ENCODE results near the gene UBA6.
"Not testable (repeated sequence)": the region's sequence is repeated elsewhere in the genome, so short reads cannot be mapped to it uniquely, and the experiment has no call there.

UBA6 gene

DNA sequence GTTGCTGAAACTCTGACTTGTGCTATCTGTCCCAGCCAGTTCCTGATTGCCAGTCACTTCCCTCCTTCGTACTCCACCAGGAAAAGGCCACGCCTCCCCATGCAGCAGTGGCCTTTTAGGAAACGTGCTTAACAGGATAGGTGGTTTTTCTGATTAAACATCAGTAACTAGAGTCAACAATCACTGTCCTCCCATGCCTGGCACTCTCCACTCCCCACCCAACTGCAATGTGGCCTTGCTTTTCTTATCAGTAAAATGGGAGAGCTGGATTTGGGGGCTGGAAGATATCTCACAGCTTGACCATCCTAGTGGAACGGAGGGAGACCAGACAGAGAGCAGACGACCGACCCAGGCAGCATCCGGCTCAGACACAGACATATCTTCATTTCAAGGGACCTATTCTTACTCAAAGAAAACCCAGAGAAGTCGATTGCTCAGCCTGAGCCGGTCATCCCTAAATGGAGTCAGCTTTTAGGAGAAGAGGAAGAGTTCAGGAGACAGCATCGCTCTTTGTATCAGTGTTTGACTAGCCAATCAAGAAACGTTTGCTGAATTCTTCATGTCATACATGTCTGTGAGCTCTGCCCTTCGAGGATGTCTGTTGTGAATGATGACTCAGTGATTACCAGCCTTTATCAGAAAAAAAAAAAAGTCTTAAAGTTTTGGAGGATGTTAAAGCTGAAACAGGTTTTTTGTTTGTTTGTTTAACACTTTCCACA is 12.7 kb upstream of the UBA6 start:
- DNase-seq (ENCODE audit: low read depth) = no peak

DNA sequence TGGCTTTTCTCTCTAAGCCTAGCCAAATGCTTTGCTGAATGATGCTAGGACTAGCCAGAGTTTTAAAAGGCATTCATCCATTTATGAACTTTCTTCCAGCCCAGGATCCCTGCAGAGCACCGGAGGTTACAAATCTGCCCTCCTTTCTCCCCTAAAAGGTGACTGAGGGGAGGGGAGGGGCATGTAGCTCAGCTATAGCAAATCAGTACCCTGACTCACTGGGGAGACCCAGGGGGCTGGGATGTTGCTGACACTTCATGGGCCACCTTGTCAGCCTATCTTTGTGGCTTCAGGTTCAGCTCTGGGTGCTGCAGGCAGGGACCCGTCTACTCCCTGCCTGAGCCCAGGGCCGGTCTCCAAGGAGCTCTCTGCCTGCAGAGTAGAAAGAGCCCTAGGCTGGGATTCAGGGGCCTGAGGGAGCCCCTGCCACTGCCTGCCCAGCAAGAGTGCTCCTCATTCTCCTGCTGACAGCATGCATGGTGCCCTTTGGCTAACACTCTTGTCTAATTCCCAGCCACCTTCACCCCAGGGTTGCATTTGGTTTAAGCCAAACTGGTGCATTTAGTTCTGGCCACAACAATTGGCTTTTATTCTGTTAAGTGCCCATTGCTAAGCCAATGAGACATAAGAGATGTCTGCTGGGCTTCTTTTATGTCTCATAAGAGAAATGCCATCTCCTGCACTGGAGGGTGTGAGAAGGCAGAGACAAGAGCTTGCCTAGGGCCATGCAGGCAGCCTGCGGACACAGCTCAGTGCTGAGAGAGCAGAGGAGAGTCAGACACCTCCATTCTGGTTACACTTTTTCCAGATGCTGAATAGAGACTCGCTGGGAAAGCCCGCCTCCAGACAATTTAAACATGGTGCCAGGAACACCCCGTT is 11.9 kb upstream of the UBA6 start:
- no peak for DNase-seq (ENCODE audit: low read depth)

DNA sequence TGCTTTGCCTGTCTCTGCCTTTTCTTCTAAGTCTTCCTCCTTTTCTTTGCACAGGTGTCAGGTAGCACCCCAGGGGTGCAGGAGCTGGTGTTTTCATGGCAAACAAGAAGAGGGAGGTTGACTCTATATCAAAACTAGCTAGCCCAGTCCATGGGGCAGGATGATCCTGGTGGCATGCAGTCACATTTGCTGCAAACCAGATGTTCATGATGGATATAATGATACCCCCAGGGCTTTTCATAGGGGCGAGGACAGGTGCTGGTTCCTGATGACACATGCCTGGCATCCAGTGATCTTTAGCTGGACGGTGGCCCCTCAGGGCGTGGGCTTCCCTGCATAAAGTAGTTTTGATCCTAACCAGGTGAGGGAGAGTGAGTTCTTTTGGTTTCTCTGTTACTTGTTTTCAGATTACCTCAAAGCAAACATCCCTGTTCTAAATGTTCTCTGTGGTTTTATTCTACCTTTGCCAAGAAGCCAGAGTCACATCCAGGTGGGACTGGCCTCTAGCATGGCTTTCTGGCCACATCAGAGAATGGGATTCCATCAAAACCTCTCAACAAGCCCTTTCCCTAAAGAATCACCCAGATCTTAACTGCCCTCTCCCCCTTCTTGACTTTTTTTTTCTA is 11.2 kb upstream of the UBA6 start:
- no peak for DNase-seq (ENCODE audit: low read depth)

DNA sequence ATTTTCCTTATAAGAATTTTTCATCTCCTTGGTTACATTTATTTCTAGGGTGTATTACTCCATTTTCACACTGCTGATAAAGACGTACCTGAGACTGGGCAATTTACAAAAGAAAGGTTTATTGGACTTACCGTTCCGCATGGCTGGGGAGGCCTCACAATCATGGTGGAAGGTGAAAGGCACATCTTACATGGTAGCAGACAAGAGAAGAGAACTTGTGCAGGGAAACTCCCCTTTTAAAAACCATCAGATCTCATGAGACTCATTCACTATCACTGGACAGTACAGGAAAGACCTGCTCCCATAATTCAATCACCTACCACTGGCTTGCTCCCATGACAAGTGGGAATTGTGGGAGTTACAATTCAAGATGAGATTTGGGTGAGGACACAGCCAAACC is 5.7 kb upstream of the UBA6 start:
- DNase-seq (ENCODE audit: low read depth) = not testable (repeated sequence)

DNA sequence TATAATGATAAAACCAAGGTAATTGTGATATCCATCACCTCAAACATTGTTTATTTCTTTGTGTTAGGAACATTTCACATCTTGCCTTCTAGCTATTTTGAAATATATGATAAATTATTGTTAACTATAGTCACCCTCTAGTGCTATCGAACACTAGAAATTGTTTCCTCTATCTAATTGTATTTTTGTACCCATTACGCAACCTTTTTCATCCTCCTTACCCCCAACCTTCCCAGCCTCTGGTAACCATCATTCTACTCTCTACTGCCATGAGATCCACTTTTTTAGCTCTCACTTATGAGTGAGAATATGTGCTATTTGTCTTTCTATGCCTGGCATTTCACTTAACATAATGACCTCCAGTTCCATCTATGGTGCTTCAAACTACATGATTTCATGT is 3.9 kb upstream of the UBA6 start:
- DNase-seq (ENCODE audit: low read depth) = no peak

DNA sequence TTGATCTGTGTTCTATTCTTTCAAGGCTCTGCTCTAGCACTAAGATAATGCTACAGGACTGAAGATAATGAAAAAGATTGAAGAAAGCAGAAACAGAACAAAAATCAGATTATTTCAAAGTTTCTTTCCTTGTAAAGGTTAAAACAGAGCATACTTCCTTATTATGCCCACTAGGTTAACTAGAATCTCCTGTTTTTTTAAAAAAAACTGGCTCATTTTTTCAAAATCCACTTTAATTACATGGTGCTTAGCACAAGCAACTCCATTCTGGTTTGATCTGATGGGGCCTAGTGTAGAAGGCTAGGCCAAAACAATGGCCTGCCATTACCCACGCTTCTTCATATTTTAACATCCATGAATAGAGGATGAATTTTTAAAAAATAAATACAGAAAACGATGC is 1.2 kb upstream of the UBA6 start:
- no peak for DNase-seq (ENCODE audit: low read depth)

DNA sequence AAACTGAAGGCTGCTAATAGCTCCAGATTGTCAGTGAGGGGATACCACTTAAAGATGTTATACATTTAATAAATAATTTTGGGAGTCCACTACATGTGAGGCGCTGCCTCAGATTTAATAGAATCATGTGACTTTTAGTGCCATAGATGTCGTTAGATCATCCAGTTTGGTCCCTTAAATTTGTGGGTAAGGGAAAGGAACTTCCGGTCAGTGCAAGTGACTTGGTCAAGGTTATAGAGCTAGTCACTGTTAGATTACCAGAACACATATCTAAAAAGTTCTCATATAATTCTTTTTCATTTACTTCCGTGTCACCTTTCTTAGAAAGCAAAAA is 529 bp upstream of the UBA6 start:
- no peak for DNase-seq (ENCODE audit: low read depth)

DNA sequence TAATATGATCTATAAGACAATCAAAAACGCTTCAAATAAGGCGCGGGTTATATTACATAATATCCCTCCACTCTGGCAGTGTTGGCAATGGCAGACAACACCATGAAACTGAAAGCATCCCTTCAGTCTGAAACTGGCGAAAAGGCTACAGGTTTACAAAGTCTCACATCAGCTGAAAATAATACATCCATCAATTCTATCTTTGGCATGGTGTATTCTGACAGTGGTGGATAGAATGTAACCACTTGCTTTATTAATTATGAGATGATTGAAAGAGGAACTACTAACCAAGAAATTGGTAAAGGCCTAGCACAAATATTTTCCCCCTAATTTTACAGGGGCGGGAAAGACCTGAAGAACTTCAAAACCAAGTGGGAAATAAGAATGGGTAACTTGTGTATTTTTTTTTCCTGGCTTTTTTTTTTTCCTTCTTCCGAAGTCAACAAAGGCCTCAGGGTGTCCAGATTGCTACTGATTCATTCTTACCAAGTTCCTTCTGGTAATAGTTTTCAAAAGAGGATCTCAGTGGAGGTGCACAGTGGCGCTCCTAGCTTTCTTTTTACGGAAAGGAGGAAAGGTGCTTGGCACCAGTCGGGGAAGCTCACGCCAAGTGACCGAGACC is 728 bp downstream of the UBA6 start:
- DNase-seq (ENCODE audit: low read depth) = no peak

DNA sequence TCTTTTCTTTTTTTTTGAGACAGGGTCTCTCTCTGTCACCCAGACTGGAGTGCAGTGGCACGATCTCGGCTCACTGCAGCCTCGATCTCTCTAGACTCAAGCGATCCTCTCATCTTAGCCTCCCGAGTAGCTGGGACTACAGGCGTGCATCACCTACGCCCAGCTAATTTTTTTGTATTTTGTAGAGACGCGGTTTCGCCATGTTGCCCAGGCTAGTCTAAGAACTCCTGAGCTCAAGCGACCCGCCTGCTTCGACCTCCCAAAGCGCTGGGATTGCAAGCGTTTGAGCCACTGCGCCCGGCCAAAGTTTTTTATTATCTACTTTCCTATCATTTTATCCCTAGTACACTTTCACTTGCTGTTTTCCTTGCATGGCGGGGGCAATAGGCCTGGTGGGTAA is 1.4 kb downstream of the UBA6 start:
- no peak for DNase-seq (ENCODE audit: low read depth)

DNA sequence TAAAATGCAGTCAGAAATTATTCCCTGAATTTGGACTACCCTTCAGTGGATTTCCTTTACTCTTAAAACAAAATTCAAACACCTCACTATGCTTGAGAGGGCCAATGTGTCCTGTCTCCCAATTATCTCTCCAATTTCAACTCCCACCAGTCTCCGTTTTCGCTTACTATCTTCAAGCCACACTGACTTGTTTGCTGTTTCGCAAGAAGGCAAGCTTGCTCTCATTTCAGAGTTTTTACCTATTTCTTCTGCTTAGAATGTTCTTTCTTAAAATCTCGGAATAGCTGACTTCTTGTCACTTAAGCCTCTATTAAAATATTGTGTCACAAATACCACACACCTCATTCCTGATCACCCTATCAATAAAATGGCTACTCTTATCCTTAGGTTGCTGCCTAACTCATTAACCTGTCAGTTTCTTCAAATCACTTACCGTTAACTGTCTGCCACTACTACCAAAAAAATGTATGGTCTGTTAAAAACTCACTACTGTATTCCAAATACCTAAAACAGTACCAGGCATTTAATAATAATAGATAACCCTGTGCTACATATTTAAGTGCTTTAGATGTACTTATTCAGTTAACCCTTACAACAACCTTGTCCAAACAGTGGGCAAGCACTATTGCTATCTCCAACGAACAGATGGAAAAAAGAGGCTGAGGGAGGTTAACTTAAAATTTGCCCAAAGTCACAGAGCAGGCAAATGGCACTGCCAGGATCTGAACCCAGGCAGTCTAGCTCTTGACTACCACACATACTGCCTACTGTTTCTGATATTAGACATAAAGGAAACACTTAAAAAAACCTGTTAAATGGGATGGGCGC is 2.9 kb downstream of the UBA6 start:
- no peak for DNase-seq (ENCODE audit: low read depth)

DNA sequence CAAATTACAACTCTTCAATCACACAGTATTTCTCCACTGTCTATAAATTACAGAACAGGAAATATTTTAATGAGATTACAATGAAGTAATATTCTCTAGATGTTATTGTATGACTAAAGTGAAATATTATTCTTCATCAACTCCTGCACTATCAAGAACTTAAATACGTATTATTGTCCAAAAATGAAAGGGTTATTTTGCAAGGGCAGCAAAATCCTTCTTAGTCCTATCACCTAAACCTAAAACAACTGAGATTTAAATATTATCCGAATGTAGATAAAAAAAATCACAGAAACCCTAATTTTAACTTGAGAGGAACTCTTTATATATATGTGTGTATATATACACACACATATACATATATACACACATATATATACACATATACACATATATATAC is 4.9 kb downstream of the UBA6 start:
- no peak for DNase-seq (ENCODE audit: low read depth)

DNA sequence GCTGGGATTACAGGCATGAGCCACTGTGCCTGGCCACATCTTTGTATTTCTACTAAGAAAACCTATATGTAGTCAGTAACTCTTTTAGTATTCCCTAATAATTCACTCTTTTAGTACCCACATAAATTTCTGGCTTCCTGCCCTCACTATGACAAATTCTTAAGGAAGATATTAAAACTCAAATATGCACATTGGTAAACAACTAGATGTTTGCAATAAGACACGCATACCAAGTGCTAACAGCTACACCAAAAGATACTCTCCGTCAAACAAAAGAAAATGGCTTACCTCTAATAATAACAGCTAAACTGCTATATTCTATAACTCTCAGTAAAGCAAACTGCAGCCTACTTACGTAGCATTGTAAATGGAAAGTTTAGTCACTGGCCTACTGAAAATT is 6.3 kb downstream of the UBA6 start:
- DNase-seq (ENCODE audit: low read depth) = no peak

DNA sequence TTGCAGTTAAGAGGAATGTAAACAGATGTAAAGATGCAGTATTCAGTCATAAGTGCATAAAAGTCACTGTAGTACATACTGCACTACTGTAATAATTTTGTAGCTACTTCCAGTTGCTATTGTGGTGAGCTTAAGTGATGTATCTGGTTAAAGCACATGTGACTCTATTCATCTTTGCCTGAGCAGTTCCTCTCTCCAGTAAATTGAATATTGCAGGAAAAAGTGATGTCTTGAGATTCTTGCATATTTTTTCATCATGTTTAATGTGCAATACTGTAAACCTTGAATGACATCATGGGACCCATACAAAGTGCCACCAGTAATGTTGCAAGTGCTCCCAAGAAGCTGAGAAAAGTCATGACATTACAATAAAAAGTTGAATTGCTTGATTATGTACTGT is 9.6 kb downstream of the UBA6 start:
- DNase-seq (ENCODE audit: low read depth) = no peak

DNA sequence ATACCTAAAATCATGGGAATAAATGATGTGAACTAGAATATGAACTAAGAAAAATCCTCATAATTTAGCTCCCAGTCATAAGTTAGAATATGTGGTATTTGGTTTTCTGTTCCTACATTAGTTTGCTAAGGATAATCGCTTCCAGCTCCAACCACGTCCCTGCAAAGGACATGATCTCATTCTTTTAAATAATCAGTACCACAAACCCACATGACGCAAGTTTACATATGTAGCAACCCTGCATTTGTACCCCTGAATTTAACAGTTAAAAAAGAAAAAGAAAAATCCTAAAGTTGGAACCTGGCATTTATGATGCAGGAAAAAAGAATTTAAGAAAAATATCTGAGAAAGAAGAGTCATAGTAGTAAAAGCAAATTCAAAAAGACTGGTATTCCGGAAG is 13.3 kb downstream of the UBA6 start:
- DNase-seq (ENCODE audit: low read depth) = no peak

DNA sequence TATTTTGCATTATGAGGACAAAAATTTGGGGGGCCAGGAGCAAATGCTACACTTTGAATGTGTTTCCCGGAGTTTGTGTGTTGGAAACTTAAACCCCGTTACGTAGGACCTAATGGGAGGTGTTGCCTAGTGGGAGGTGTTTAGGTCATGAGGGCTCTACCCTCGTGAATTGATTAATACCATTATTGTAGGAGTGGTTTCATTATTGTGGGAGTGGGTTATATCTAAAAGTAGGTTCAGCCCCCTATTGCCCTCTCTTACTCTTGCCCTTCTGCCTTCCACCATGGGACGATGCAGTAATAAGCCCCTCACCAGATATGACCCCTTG is 15.5 kb downstream of the UBA6 start:
- no peak for DNase-seq (ENCODE audit: low read depth)

DNA sequence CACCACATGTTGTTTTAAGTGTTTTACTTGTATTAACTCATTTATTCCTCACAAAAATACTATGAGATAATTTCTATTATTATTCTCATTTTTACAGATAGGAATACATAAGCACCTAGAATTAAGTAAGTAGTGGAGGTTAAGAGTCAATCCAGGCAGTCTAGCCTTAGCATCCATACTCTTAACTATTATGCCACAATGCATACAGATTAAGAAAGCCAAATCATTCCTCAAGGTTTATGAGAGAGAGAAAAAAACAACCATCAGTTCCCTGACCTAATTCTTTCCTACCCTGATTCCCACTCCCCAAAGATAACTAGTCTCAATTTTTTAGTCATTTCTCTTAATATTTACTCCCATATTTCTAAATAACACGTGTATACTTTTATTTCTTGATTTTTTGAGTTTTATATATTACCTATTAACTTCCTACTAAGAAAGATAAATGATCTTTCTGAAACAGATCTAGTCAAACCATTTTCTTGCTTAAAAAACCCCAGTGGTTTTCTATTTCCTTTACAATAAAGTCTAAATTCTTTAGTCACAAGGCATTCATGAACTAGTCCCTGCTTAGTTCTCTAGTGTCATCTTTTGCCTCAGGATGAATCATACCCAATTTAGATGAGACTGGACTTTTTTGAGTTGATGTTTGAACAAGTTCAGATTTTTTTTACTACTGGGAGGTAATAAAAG is 16.0 kb downstream of the UBA6 start:
- DNase-seq (ENCODE audit: low read depth) = no peak

DNA sequence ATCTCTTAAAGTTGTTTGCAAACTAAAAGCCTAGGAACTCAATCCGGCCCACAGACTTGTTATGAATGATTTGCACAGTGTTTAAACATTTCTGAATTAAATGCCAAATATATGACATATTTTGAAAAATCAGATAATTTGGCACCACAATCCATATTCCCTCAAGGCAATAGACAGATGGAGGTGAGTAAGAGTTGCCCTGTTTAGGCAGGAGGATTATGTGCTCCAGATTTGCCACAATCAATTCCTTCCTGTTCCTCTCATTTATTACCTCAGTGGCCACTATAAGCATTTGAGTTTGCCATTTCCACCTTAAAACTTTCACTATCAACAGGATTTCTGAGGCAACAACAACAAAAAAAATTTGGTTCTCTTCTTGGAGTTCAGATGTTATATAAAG is 18.7 kb downstream of the UBA6 start:
- DNase-seq (ENCODE audit: low read depth) = no peak

DNA sequence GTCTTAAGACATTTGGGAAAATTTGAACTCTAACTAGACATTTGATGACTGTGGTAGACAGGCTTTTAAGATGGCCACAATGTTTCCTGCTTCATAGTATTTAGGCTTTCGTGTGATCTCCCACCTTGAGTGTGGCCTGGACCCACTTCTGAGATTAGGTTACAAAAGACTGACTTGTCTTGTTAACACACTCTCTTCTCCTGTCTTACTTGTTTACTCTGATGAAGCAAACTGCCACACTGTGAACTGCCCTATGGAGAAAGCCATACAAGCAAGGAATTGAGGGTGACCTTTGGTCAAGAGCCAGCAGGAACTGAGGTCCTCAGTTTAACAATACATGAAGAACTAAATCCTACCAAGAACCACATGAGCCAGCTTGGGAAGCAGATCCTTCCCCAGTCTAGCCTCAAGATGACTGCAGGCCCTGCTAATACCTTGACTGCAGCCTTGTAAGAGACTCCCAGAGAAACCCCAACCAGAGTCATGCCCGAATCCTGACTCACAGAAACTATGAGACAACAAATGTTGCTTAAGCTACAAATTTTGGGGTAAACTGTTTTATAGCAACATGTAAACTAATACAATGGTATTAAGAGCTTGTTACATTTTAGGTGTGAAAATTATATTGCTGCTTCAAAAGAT is 20.3 kb downstream of the UBA6 start:
- DNase-seq (ENCODE audit: low read depth) = no peak

DNA sequence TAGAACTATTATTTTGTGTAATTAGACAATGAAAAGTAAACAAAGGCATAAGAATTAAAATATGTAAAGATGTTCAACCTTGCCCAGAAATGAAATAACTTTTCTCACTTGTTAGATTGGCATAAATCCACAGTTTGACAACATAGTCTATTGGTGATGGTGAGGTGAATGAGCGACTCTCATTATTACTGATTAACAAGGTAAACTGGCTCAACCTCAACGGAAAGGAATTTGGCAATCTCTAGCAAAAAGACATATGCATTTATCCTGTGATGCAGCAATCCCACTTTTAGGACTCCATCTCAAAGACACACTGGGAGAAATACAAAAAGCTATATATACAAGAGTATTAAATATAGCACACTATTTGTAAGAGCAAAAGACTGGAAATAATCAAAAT is 22.3 kb downstream of the UBA6 start:
- no peak for DNase-seq (ENCODE audit: low read depth)

DNA sequence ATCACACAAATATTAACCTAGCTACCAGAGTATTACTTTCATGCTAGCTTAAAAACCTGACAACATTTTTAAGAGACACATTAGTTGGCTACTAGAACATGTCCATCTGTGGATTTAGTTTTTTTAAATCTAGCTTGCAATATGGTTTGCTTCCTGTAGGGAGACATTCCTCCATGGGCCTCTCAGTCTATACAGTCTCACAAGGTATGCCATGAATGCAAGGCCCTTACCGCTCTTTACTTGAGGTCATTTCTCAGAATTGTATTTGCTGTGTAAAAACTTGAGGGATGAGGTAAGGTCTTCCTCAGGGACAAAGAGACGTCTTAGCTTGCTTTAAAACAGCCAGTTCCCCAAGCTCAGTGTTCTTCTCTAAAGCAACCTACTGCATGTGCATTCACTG is 26.9 kb downstream of the UBA6 start:
- no peak for DNase-seq (ENCODE audit: low read depth)

DNA sequence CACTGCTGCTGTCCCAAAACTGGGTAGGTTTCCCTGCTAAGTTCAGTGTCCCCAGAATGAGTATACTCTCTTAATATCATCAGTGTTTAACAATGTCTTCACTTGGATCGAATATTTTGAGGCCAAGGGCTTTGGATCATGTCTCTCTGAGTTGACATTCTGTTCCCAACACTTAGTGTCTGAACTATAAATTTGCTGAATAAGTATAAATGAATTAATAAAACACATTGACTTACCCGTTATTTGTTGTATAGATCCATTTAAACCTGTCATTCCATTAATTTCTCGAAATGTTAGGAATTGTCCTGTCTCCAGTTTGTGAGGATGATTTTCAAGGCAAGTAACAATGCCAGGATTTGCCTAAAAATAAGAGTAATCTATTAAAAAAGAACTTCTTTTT is 32.6 kb downstream of the UBA6 start:
- DNase-seq (ENCODE audit: low read depth) = no peak
